SU-DHL-6 (cell line): Measurements from ENCODE around the gene DLX2.

ENCODE experiments used
- CTCF ChIP-seq: fragments of 200-600 bp; sonication (generic); IDR thresholded peaks from one replicate; pipeline ENCODE4 v1.5.1; 2017; ENCODE audit warnings: antibody characterized with exemption, mild to moderate bottlenecking, low read length, moderate library complexity; ENCODE audit not compliant: insufficient read depth, poor library complexity, severe bottlenecking
- EZH2phosphoT487 ChIP-seq: fragments of 200-600 bp; sonication (generic), shearing (Covaris generic); conservative IDR thresholded peaks from 2 replicates; pipeline ENCODE4 v1.6.1; 2018; ENCODE audit warnings: mild to moderate bottlenecking, antibody characterized with exemption, low read length, moderate library complexity, mixed read lengths

GRCh38 chr2:172143817-172144216 is 41.1 kb upstream of the DLX2 start:
- no peak for TF ChIP-seq EZH2phosphoT487
- TF ChIP-seq CTCF: no peak
